C4-2B (cell line): Measurements from ENCODE around the gene SMYD5.
A peak's percentile ranks its signal among the peaks of the same experiment; 100 is the strongest.

Experiments used
- H3K27ac ChIP-seq: fragments of 450-650 bp; 2 replicates; pipeline ENCODE4 v1.5.1; 2017
- CTCF ChIP-seq: fragments of 450-650 bp; conservative IDR thresholded peaks from 2 replicates; pipeline ENCODE4 v1.5.1; 2017; ENCODE audit warnings: mild to moderate bottlenecking
- ZFX ChIP-seq: fragments of 450-650 bp; IDR thresholded peaks from 2 replicates; pipeline ENCODE4 v1.6.1; 2017

The SMYD5 gene

GRCh38 chr2:73237168-73237567 lies 23.1 kb downstream of the SMYD5 start:
- no peak overlapping the region for H3K27ac ChIP-seq
- no peak for TF ChIP-seq ZFX
- TF ChIP-seq CTCF, result no peak

GRCh38 chr2:73238149-73238548 lies 24.1 kb downstream of the SMYD5 start:
- no peak for TF ChIP-seq CTCF
- TF ChIP-seq ZFX, result no peak
- no peak overlapping the region for H3K27ac ChIP-seq

DNA sequence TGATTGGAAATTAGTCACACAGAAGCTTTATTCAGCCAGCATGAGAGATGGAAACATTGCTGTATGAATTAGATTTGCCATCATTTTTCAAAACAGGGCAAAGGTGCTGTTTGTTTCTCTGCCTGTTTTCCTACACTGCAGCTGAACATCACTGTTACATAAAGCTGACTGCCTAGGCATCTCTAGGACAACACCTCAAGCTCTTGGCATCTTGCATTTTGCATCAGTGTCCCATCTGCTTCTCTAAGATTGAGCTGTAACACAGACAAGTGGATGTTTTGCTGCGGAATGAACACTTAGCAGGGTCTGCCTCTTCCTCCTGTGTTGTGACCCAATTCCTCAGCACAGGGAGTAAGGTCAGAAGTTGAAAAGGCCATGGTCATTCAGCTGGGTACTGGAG lies 24.9 kb downstream of the SMYD5 start:
- H3K27ac ChIP-seq, result no peak overlapping the region

GRCh38 chr2:73239776-73240175 lies 25.7 kb downstream of the SMYD5 start:
- H3K27ac ChIP-seq, result no peak overlapping the region
- TF ChIP-seq CTCF (no peak), ZFX (no peak)

More for the DNA sequence above, 24.9 kb downstream of the SMYD5 start:
- TF ChIP-seq ZFX, result no peak
- TF ChIP-seq CTCF, result no peak

DNA sequence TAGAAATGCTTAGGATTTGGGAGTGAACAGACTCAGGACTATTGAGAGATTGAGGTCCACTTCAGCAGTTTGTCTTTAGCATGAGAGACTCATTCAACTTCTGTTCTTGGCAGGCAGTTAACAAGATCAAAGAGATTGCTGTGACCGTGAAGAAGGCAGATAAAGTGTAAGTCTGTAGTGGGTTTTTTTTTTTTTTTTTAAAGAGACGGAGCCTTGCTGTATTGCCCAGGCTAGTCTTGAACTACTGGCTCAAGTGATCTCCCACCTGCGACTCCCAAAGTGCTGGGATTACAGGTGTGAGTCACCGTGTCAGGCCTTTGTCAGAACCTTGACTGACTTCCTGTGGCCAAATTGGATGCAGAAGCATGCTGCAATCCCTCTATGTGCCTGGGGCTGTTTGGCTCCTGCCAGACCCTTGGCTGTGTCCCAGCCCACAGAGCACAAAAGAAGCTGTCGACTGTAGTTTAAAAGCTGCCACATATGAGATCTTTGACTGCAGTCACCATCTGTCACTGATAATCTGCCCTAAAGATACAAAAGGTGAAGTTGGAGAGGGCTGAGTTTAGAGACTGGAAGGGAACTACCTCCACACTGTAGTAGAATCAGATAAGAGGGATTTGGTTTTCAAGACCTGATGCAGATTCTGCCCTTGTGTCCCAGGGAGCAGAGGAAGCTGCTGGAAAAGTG lies 30.0 kb downstream of the SMYD5 start:
- TF ChIP-seq CTCF, result no peak
- no peak for TF ChIP-seq ZFX

DNA sequence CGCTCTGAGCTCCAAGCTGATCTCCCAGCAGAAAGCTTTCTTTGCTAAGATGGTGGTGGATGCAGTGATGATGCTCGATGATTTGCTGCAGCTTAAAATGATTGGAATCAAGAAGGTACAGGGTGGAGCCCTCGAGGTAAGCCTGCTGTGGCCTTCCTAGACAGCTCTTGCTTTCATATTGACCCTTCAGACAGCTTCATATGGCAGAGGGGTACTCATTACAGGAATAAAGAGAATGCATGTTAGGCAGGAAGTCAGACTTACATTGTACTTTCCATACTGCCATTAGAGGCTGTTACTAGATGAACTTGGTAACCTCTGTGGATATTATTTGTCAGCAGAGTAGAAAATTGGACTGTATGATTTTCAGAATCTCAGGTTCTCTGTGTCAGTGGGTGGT lies 30.5 kb downstream of the SMYD5 start:
- H3K27ac ChIP-seq, result 0 out of 2 replicates have a peak overlapping the region, but pooled peaks have one; percentile 13

More for the DNA sequence above, 30.0 kb downstream of the SMYD5 start:
- 0 out of 2 replicates have a peak overlapping the region, but pooled peaks have one; percentile 13 for H3K27ac ChIP-seq

GRCh38 chr2:73246850-73247249 lies 32.8 kb downstream of the SMYD5 start:
- no peak for TF ChIP-seq CTCF
- H3K27ac ChIP-seq, result no peak overlapping the region

More for the DNA sequence above, 30.5 kb downstream of the SMYD5 start:
- TF ChIP-seq CTCF (no peak), ZFX (no peak)
